Gastrocnemius medialis (tissue), 4 donors: ENCODE measurements around the gene ASB18. TPM values are rescaled to one million over a fixed set of nuclear protein-coding genes. Genes with fewer than 3 reads are reported as not detected.

Source experiments
- ATAC-seq, 2 donors: fragments of 150-250 bp; one replicate each; pipeline ENCODE4 v1.9.1; 2016
- DNase-seq, 2 donors: peaks; one replicate each; pipeline ENCODE4 v3.0.0-alpha.2; 2019
- H3K27ac ChIP-seq, 4 donors: fragments of 200-600 bp; sonication (generic); 1 replicate in 1 of 4; 2 replicates in 3 of 4; pipeline ENCODE4 v1.5.1; 2016 to 2018; ENCODE audit warnings: mild to moderate bottlenecking in 2 of 4, moderate library complexity in 1 of 4
- H3K27me3 ChIP-seq, 3 donors: fragments of 200-600 bp; sonication (generic) in 2 of 3; 1 replicate in 1 of 3; 2 replicates in 2 of 3; pipeline versions ENCODE4 v1.5.1 to v1.6.0; 2016 to 2019; ENCODE audit warnings: mild to moderate bottlenecking in 1 of 3, moderate library complexity in 1 of 3
- H3K36me3 ChIP-seq, 2 donors: fragments of 200-600 bp; sonication (generic) in 1 of 2; one replicate each; pipeline ENCODE4 v1.5.1; 2017 to 2018
- H3K4me1 ChIP-seq, 2 donors: fragments of 200-600 bp; sonication (generic) in 1 of 2; one replicate each; pipeline ENCODE4 v1.5.1; 2016 to 2017; ENCODE audit warnings: mild to moderate bottlenecking in 2 of 2
- H3K4me3 ChIP-seq, 4 donors: fragments of 200-600 bp; sonication (generic) in 3 of 4; 1 replicate in 1 of 4; 2 replicates in 3 of 4; pipeline ENCODE4 v1.5.1; 2016 to 2019; ENCODE audit warnings: mild to moderate bottlenecking in 2 of 4
- H3K9me3 ChIP-seq, 3 donors: fragments of 200-600 bp; sonication (generic) in 2 of 3; 1 replicate in 1 of 3; 2 replicates in 2 of 3; pipeline ENCODE4 v1.5.1; 2016 to 2019
- CTCF ChIP-seq, 5 experiments: fragments of 450-650 bp in 3 of 5; fragments of 200-600 bp in 2 of 5; sonication (generic) in 2 of 5; IDR thresholded peaks in 4 of 5; conservative IDR thresholded peaks in 1 of 5; 1 replicate in 4 of 5; 2 replicates in 1 of 5; pipeline ENCODE4 v1.5.1; 2016 to 2019; ENCODE audit warnings: antibody characterized with exemption in 5 of 5, mild to moderate bottlenecking in 3 of 5, moderate library complexity in 3 of 5
- POLR2A ChIP-seq, 2 donors: fragments of 450-650 bp; IDR thresholded peaks; one replicate each; pipeline ENCODE4 v1.6.1; 2017; ENCODE audit warnings: antibody characterized with exemption in 2 of 2, mild to moderate bottlenecking in 2 of 2, moderate library complexity in 2 of 2
- in situ Hi-C, 4 donors: fragments of 200-750 bp; cut with MboI; loops; one replicate each; pipeline versions ENCODE4 v1.15.0 to v1.8.0; 2017; ENCODE audit warnings: low sequenced_read_pairs in 4 of 4
- intact Hi-C: fragments of 100-400 bp; cut with DNase I; formaldehyde crosslinking; loops from one replicate; pipeline ENCODE4 v1.15.1; 2023; ENCODE audit warnings: low total_unique reads
- total RNA-seq, 4 donors: library from RNA; depleted of rRNA; stranded (reverse); fragments of >200 nt; gene quantifications; one replicate each; pipeline versions ENCODE4 v1.1.0 to v1.2.3, GENCODE V29; 2016

ASB18 gene
- total RNA-seq, 4 donors from 2014 or later = 0.16 to 0.17 TPM; not detected in 2

- intact Hi-C loops (no loop called here), in situ Hi-C loops (no loop called here)
- no peak for ATAC-seq
- no peaks in the 10 kb centered on the region for H3K9me3 ChIP-seq
- H3K27me3 ChIP-seq = no peaks in the 10 kb centered on the region
- no peak for DNase-seq
- H3K4me3 ChIP-seq = no peak overlapping the region
- H3K4me1 ChIP-seq = peaks cover 23 to 28% of the 10 kb centered on the region in 2 donors
- H3K27ac ChIP-seq = no peak overlapping the region
- TF ChIP-seq POLR2A (IDR thresholded peaks at IDR 0.05) (no peak), CTCF (IDR thresholded peaks at IDR 0.05 in 4 of 5, conservative IDR thresholded peaks at IDR 0.05 in 1 of 5) (no peak)
- H3K36me3 ChIP-seq = no peaks in the 10 kb centered on the region
These were observed 7.1 kb downstream of the ASB18 start for GRCh38 chr2:236257136-236257535.

GRCh38 chr2:236256366-236256985, 7.7 kb downstream of the ASB18 start:
- no peaks in the 10 kb centered on the region for H3K27me3 ChIP-seq
- in situ Hi-C loops = no loop called here
- H3K4me1 ChIP-seq = peaks cover 20 to 21% of the 10 kb centered on the region in 2 donors
- ATAC-seq (no peak), DNase-seq (no peak)
- H3K9me3 ChIP-seq = no peaks in the 10 kb centered on the region
- TF ChIP-seq POLR2A (IDR thresholded peaks at IDR 0.05) = no peak
- no peak for TF ChIP-seq CTCF (IDR thresholded peaks at IDR 0.05 in 4 of 5, conservative IDR thresholded peaks at IDR 0.05 in 1 of 5)
- H3K36me3 ChIP-seq = no peaks in the 10 kb centered on the region
- intact Hi-C loops = no loop called here
- H3K4me3 ChIP-seq = no peak overlapping the region
- no peak overlapping the region for H3K27ac ChIP-seq

GRCh38 chr2:236254674-236255073, 9.5 kb downstream of the ASB18 start:
- TF ChIP-seq CTCF (IDR thresholded peaks at IDR 0.05 in 4 of 5, conservative IDR thresholded peaks at IDR 0.05 in 1 of 5) (no peak), POLR2A (IDR thresholded peaks at IDR 0.05) (no peak)
- peaks cover 25 to 29% of the 10 kb centered on the region in 2 donors for H3K4me1 ChIP-seq
- DNase-seq (no peak), ATAC-seq (no peak)
- H3K4me3 ChIP-seq = no peak overlapping the region
- H3K27me3 ChIP-seq = no peaks in the 10 kb centered on the region
- no peak overlapping the region for H3K27ac ChIP-seq
- H3K9me3 ChIP-seq = no peaks in the 10 kb centered on the region
- intact Hi-C loops = no loop called here
- no peaks in the 10 kb centered on the region for H3K36me3 ChIP-seq
- in situ Hi-C loops = no loop called here

GRCh38 chr2:236254001-236254400, 10.2 kb downstream of the ASB18 start:
- H3K36me3 ChIP-seq = no peaks in the 10 kb centered on the region
- peaks cover 25 to 29% of the 10 kb centered on the region in 2 donors for H3K4me1 ChIP-seq
- DNase-seq (no peak), ATAC-seq (no peak)
- H3K9me3 ChIP-seq = no peaks in the 10 kb centered on the region
- TF ChIP-seq POLR2A (IDR thresholded peaks at IDR 0.05) (no peak), CTCF (IDR thresholded peaks at IDR 0.05 in 4 of 5, conservative IDR thresholded peaks at IDR 0.05 in 1 of 5) (no peak)
- no peaks in the 10 kb centered on the region for H3K27me3 ChIP-seq
- in situ Hi-C loops = no loop called here
- H3K27ac ChIP-seq = no peak overlapping the region
- intact Hi-C loops = no loop called here
- no peak overlapping the region for H3K4me3 ChIP-seq

GRCh38 chr2:236252602-236253001, 11.6 kb downstream of the ASB18 start:
- in situ Hi-C loops (no loop called here), intact Hi-C loops (no loop called here)
- ATAC-seq (no peak), DNase-seq (no peak)
- Histone ChIP-seq H3K27ac (peak overlapping the region in 1 of 4 donors; percentile 45), H3K36me3 (no peaks in the 10 kb centered on the region), H3K4me3 (no peak overlapping the region), H3K27me3 (no peaks in the 10 kb centered on the region), H3K9me3 (no peaks in the 10 kb centered on the region), H3K4me1 (peaks cover 29 to 30% of the 10 kb centered on the region in 2 donors)
- TF ChIP-seq CTCF (IDR thresholded peaks at IDR 0.05 in 4 of 5, conservative IDR thresholded peaks at IDR 0.05 in 1 of 5) (no peak), POLR2A (IDR thresholded peaks at IDR 0.05) (no peak)
